ENCODE results near the gene CACNA2D1.

Gene CACNA2D1

DNA sequence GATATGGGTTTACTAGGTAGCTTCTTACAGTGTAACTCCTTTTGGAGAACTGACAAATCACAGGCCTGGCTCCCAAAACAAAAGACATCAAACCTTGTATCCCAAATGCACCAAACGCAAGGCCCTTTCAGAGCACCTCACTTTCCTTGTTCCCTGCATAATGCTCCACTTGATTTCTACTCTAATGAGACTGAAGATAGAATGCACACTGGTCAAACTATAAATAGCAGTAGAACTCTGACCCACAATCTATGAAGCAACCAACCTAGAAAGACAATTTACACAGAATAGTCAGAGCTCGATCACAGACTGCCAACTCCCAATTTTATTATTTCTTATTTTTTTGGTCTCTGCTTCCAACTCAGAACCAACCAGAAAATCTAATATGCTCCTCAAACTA is 214.4 kb downstream of the CACNA2D1 start:
- POLR2A ChIA-PET (ENCODE audit: low non-redundant PET), result no interaction called here
- CTCF ChIA-PET, result no interaction called here
- TF ChIP-seq, protein P1, sequence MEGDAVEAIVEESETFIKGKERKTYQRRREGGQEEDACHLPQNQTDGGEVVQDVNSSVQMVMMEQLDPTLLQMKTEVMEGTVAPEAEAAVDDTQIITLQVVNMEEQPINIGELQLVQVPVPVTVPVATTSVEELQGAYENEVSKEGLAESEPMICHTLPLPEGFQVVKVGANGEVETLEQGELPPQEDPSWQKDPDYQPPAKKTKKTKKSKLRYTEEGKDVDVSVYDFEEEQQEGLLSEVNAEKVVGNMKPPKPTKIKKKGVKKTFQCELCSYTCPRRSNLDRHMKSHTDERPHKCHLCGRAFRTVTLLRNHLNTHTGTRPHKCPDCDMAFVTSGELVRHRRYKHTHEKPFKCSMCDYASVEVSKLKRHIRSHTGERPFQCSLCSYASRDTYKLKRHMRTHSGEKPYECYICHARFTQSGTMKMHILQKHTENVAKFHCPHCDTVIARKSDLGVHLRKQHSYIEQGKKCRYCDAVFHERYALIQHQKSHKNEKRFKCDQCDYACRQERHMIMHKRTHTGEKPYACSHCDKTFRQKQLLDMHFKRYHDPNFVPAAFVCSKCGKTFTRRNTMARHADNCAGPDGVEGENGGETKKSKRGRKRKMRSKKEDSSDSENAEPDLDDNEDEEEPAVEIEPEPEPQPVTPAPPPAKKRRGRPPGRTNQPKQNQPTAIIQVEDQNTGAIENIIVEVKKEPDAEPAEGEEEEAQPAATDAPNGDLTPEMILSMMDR (conservative IDR thresholded peaks at IDR 0.05; ENCODE audit: low read depth), result no peak

DNA sequence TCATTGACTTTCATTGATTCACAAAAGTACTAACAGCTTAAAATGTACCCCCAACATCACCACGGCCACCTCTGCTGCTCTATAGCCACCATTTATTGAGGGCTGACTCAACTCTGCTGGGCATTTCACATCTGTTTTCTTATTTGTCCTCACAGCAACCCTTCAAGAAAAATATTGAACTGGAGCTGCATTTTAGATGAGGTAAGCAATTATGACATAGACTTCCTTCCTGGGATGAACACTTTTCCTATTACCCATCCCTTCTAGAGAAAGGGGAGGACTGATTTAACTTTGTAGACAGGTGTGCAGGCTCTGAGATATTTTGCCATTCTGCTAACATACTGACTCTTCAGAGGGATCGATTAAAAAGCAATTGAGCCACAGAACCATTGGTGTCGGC is 217.4 kb downstream of the CACNA2D1 start:
- TF ChIP-seq, protein P1 (conservative IDR thresholded peaks at IDR 0.05; ENCODE audit: low read depth), result no peak
- H3K27ac ChIP-seq, result no peak overlapping the region
- no peak for DNase-seq (ENCODE audit: low spot score)
- POLR2A ChIA-PET (ENCODE audit: low non-redundant PET), result no interaction called here
- CTCF ChIA-PET, result interaction anchor here (0.6 kb wide), 1 partner anchor 214 kb away, joined by 3 read pairs; no protein-coding TSS in a partner anchor

More for the DNA sequence above, 214.4 kb downstream of the CACNA2D1 start:
- H3K27ac ChIP-seq, result no peak overlapping the region
- no peak for DNase-seq (ENCODE audit: low spot score)

DNA sequence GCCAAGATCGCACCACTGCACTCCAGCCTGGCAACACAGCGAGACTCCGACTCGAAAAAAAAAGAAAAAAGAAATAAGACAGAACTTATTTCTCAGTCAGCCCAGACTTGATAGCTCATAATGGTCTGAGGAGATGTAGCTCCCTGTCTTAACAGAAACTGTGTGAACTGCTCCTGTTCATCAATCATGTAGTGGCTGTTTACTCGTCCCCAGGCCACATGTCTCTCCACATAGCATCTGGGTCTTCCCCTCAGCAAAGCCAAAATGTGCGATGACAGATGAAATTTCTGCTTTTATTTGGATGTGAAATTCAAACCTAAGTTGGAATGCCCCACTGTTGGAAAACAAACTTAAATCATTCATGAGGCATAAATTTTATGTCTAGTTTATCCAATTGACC is 219.0 kb downstream of the CACNA2D1 start:
- no peak overlapping the region for H3K27ac ChIP-seq
- ChIA-PET POLR2A (ENCODE audit: low non-redundant PET) (no interaction called here), CTCF (no interaction called here)
- TF ChIP-seq, protein P1 (conservative IDR thresholded peaks at IDR 0.05; ENCODE audit: low read depth), result no peak
- no peak for DNase-seq (ENCODE audit: low spot score)

DNA sequence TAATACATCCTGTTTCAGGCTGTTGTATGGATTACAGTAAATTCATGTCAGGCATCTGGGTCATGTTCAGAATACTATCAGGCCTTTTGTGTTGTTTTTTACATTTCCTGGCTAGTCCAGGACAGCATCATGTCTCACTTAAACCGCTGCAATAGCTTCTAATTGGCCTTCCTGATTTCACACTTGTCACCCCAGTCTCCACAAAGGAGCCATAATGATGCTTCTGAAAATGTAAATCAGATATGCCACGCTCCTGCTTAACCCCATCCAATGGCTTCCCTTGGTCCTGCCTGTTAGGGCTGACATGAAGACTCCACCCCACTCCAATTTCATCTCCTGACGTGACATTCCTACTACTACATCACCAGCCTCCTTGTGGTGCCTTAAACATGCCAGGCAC is 220.0 kb downstream of the CACNA2D1 start:
- ChIA-PET CTCF (no interaction called here), POLR2A (ENCODE audit: low non-redundant PET) (no interaction called here)
- no peak overlapping the region for H3K27ac ChIP-seq
- TF ChIP-seq, protein P1 (conservative IDR thresholded peaks at IDR 0.05; ENCODE audit: low read depth), result no peak
- no peak for DNase-seq (ENCODE audit: low spot score)

DNA sequence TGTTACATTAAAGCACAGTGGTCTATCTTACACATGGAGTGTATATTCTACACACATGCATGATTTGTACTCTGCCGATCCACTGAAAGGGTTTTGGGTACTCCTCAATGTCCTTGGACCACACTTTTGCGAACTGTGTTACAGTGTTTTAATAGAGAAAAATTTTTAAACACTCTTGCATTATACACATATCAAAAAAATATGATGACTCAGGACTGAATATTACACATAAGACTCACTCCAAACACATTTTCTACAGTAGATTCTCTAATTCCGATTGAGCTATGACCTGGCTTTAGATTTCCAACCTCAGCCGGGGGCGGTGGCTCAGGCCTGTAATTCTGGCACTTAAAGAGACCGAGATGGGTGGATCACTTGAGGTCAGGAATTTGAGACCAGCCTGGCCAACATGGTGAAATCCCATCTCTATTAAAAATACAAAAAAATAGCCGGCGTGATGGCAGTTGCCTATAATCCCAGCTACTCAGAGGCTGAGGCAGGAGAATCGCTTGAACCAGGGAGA is 222.4 kb downstream of the CACNA2D1 start:
- ChIA-PET CTCF (interaction anchor here (0.9 kb wide), 1 partner anchor 47 kb away, joined by 4 read pairs; no protein-coding TSS in a partner anchor), POLR2A (ENCODE audit: low non-redundant PET) (no interaction called here)
- H3K27ac ChIP-seq, result no peak overlapping the region
- TF ChIP-seq, protein P1 (conservative IDR thresholded peaks at IDR 0.05; ENCODE audit: low read depth), result no peak
- DNase-seq (ENCODE audit: low spot score), result no peak

DNA sequence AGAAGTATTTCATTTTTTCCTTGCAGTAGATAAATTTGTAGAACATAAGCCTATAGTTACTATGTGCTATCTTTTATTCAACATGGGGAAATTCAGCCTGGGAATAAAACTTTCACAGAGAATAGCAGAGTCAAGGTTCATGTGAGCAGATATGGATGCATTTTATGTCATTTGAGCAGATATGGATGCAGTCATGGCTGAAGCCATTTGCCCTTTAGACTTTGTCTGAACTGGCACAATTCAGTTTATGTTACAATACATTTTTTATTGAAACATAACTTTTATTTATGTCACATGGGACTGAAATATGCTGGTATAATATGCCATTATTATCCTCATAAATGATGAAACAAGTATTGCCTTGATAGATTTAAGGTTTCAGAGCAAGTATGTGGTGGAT is 231.1 kb downstream of the CACNA2D1 start:
- H3K27ac ChIP-seq, result no peak overlapping the region
- ChIA-PET CTCF (no interaction called here), POLR2A (ENCODE audit: low non-redundant PET) (no interaction called here)
- TF ChIP-seq, protein P1 (conservative IDR thresholded peaks at IDR 0.05; ENCODE audit: low read depth), result no peak
- no peak for DNase-seq (ENCODE audit: low spot score)

DNA sequence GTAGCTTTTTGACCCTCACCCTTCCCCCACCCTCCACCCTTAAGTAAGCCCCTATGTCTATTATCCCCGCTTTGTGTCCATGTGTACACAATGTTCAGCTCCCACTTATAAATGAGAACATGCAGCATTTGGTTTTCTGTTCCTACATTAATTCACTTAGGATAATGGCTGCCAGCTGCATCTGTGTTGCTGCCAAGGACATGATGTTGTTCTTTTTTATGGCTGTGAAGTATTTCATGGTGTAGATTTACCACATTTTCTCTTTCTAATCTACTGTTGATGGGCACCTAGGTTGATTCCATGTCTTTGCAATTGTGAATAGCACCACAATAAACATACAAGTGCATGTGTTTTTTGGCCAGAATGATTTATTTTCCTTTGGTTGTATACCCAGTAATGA is 232.2 kb downstream of the CACNA2D1 start:
- POLR2A ChIA-PET (ENCODE audit: low non-redundant PET), result no interaction called here
- no peak overlapping the region for H3K27ac ChIP-seq
- DNase-seq (ENCODE audit: low spot score), result no peak
- CTCF ChIA-PET, result no interaction called here
- TF ChIP-seq, protein P1 (conservative IDR thresholded peaks at IDR 0.05; ENCODE audit: low read depth), result no peak
